ENCODE measurements around the gene RMND5B. TPM values are rescaled to one million over a fixed set of nuclear protein-coding genes. Genes with fewer than 3 reads are reported as not detected.

RMND5B gene
- total and polyA plus RNA-seq, 2 donors (not counting 1 experiment from before 2014, with no cell fraction given), result 46.1 to 52.7 TPM

DNA sequence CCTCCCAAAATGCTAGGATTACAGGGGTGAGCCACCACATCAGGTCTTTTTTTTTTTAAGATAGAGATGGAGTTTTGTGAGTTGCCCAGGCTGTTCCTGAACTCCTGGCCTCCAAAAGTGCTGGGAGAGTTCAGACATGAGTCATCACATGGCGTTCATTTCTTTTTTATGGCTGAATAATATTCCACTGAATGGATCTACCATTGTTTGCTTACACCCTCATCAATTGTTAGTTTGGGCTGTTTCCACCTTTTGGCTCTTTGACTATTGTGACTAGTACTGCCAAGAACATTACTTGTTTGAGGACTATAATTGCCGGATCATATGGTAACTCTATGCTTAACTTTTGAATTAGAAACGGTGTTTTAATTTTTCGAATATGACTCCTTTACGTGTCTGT is 18.3 kb upstream of the RMND5B start:
- intact Hi-C loops (cut with micrococcal nuclease), result loop anchor here (10.0 kb wide), 1 partner anchor 798 kb away; the partner anchor contains the start of gene MXD3
- POLR2A ChIA-PET, result no interaction called here
- Histone ChIP-seq H3K4me2 (replicated peaks; ENCODE audit: low read depth, low read length, poor library complexity, severe bottlenecking) (peak overlapping the region; percentile 95), H3K27me3 (replicated peaks in 1 of 4; ENCODE audit: control extremely low read depth in 1 of 4, control insufficient read depth in 3 of 4, insufficient read depth in 4 of 4, low read length in 3 of 4) (no peaks in the 10 kb centered on the region), H3K4me1 (ENCODE audit: control insufficient read depth in 2 of 2, insufficient read depth in 2 of 2, low read length in 2 of 2) (peaks cover 52 to 57% of the 10 kb centered on the region in 2 donors), H3K9me3 (ENCODE audit: control extremely low read depth in 1 of 3, control insufficient read depth in 2 of 3, insufficient read depth in 1 of 3, low read length in 2 of 3) (no peaks in the 10 kb centered on the region), H3K27ac (ENCODE audit: low read length in 2 of 2) (peak overlapping the region; percentile 43 to 76), H4K20me1 (ENCODE audit: control insufficient read depth, insufficient read depth, low read length, poor library complexity, severe bottlenecking) (peaks cover 24% of the 10 kb centered on the region), H3K36me3 (replicated peaks in 1 of 2; ENCODE audit: control extremely low read depth in 1 of 2, control insufficient read depth in 1 of 2, extremely low read depth in 1 of 2, insufficient read depth in 2 of 2, low read length in 1 of 2) (no peaks in the 10 kb centered on the region), H3K4me3 (ENCODE audit: control extremely low read depth in 1 of 5, extremely low read depth in 1 of 5, insufficient read depth in 1 of 5, low read depth in 2 of 5, low read length in 4 of 5) (peak overlapping the region in 4 of 5 experiments; percentile 33 to 85 (median 59)), H3K9ac (ENCODE audit: low read length) (peak overlapping the region; percentile 73), H3K79me2 (ENCODE audit: control insufficient read depth, insufficient read depth, low read length) (no peaks in the 10 kb centered on the region), H2AFZ (ENCODE audit: insufficient read depth, low read depth, low read length, poor library complexity, severe bottlenecking) (peak overlapping the region; percentile 67)
- H3K4me3 Mint-ChIP-seq, result peak overlapping the region; percentile 90
- H3K27ac Mint-ChIP-seq, result peak overlapping the region; percentile 91
- no peak for TF ChIP-seq EZH2 (IDR thresholded peaks at IDR 0.05; ENCODE audit: borderline replicate concordance, insufficient read depth, low read depth, low read length, poor library complexity, severe bottlenecking)
- TF ChIP-seq, protein P1, sequence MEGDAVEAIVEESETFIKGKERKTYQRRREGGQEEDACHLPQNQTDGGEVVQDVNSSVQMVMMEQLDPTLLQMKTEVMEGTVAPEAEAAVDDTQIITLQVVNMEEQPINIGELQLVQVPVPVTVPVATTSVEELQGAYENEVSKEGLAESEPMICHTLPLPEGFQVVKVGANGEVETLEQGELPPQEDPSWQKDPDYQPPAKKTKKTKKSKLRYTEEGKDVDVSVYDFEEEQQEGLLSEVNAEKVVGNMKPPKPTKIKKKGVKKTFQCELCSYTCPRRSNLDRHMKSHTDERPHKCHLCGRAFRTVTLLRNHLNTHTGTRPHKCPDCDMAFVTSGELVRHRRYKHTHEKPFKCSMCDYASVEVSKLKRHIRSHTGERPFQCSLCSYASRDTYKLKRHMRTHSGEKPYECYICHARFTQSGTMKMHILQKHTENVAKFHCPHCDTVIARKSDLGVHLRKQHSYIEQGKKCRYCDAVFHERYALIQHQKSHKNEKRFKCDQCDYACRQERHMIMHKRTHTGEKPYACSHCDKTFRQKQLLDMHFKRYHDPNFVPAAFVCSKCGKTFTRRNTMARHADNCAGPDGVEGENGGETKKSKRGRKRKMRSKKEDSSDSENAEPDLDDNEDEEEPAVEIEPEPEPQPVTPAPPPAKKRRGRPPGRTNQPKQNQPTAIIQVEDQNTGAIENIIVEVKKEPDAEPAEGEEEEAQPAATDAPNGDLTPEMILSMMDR (IDR thresholded peaks at IDR 0.05), result no peak
- ATAC-seq (ENCODE audit: low read depth) (no peak), DNase-seq (no peak)
- CTCF ChIA-PET, result interaction anchor here (0.6 to 1.6 kb wide), 3 partner anchors 37 to 708 kb away, joined by 3 to 4 read pairs (median 4); no protein-coding TSS in a partner anchor
- WGBS (ENCODE audit: insufficient coverage), result no CpG with 5 or more reads among the region's 5 CpGs
- H3K27me3 Mint-ChIP-seq, result no peaks in the 10 kb centered on the region
- H3K4me1 Mint-ChIP-seq, result peaks cover 63% of the 10 kb centered on the region
- H3K9me3 Mint-ChIP-seq (ENCODE audit: insufficient read depth), result no peaks in the 10 kb centered on the region

GRCh38 chr5:178113141-178113787 is 17.6 kb upstream of the RMND5B start, which contains the start of gene N4BP3:
N4BP3 (plus strand) TSS chr5:178113532; CDS start chr5:178119584, 6,052 bp downstream.
- WGBS (ENCODE audit: insufficient coverage), result under 1% methylated on average over 96 of the region's 96 CpGs
- Histone ChIP-seq H2AFZ (ENCODE audit: insufficient read depth, low read depth, low read length, poor library complexity, severe bottlenecking) (peak within 1 kb of the TSS; percentile 67), H4K20me1 (ENCODE audit: control insufficient read depth, insufficient read depth, low read length, poor library complexity, severe bottlenecking) (peaks cover 30% of the 10 kb centered on the region), H3K4me3 (ENCODE audit: control extremely low read depth in 1 of 5, extremely low read depth in 1 of 5, insufficient read depth in 1 of 5, low read depth in 2 of 5, low read length in 4 of 5) (peak within 1 kb of the TSS; percentile 26 to 85 (median 74)), H3K4me1 (ENCODE audit: control insufficient read depth in 2 of 2, insufficient read depth in 2 of 2, low read length in 2 of 2) (peaks cover 55 to 62% of the 10 kb centered on the region in 2 donors), H3K79me2 (ENCODE audit: control insufficient read depth, insufficient read depth, low read length) (no peaks in the 10 kb centered on the region), H3K27ac (ENCODE audit: low read length in 2 of 2) (peak within 1 kb of the TSS; percentile 86 to 89), H3K9ac (ENCODE audit: low read length) (peak within 1 kb of the TSS; percentile 73), H3K27me3 (replicated peaks in 1 of 4; ENCODE audit: control extremely low read depth in 1 of 4, control insufficient read depth in 3 of 4, insufficient read depth in 4 of 4, low read length in 3 of 4) (no peaks in the 10 kb centered on the region), H3K9me3 (ENCODE audit: control extremely low read depth in 1 of 3, control insufficient read depth in 2 of 3, insufficient read depth in 1 of 3, low read length in 2 of 3) (no peaks in the 10 kb centered on the region), H3K4me2 (replicated peaks; ENCODE audit: low read depth, low read length, poor library complexity, severe bottlenecking) (peak within 1 kb of the TSS; percentile 95), H3K36me3 (replicated peaks in 1 of 2; ENCODE audit: control extremely low read depth in 1 of 2, control insufficient read depth in 1 of 2, extremely low read depth in 1 of 2, insufficient read depth in 2 of 2, low read length in 1 of 2) (no peaks in the 10 kb centered on the region)
- ChIA-PET POLR2A (interaction anchor here (0.5 to 0.6 kb wide), 2 partner anchors 25 to 46 kb away, joined by 3 read pairs; no protein-coding TSS in a partner anchor), CTCF (interaction anchor here (0.8 to 8.6 kb wide), 4 partner anchors 24 to 709 kb away, joined by 3 to 92 read pairs (median 4); no protein-coding TSS in a partner anchor)
- ATAC-seq (ENCODE audit: low read depth) (peak; percentile 63), DNase-seq (peak; percentile 91)
- intact Hi-C loops (cut with micrococcal nuclease), result loop anchor here (1.0 to 10.0 kb wide), 3 partner anchors 37 to 798 kb away; partner anchors contain the start of gene MXD3
- Mint-ChIP-seq H3K9me3 (ENCODE audit: insufficient read depth) (no peaks in the 10 kb centered on the region), H3K4me3 (peak within 1 kb of the TSS; percentile 94), H3K27ac (peak within 1 kb of the TSS; percentile 93), H3K4me1 (peaks cover 66% of the 10 kb centered on the region), H3K27me3 (no peaks in the 10 kb centered on the region)
- TF ChIP-seq EZH2 (IDR thresholded peaks at IDR 0.05; ENCODE audit: borderline replicate concordance, insufficient read depth, low read depth, low read length, poor library complexity, severe bottlenecking), result no peak
- TF ChIP-seq, protein P1 (IDR thresholded peaks at IDR 0.05), result peak; percentile 25
